RWPE1 (cell line): ENCODE results near the gene VPS26C.
A peak's percentile ranks its signal among the peaks of the same experiment; 100 is the strongest.

ENCODE experiments used
- CTCF ChIA-PET: fragments of 350-600 bp; sonication (Branson Sonifier 250); formaldehyde crosslinking; extraction: SDS; loops from one replicate; lab custom pipeline; 2021; lab: Yijun Ruan, JAX
- POLR2A ChIA-PET: fragments of 400-600 bp; formaldehyde crosslinking; extraction: SDS; loops from one replicate; lab custom pipeline; 2020; ENCODE audit warnings: antibody characterized with exemption; ENCODE audit not compliant: low non-redundant PET; lab: Yijun Ruan, JAX
- DNase-seq: peaks from one replicate; pipeline ENCODE4 v3.0.0; 2012; ENCODE audit warnings: low spot score
- H3K27ac ChIP-seq: fragments of 450-650 bp; 2 replicates; pipeline ENCODE4 v1.5.1; 2017
- TF ChIP-seq, protein P1 (sequence below): fragments of 450-650 bp; conservative IDR thresholded peaks from 2 replicates; pipeline ENCODE4 v1.5.1; 2017; ENCODE audit warnings: low read depth, mild to moderate bottlenecking

VPS26C gene

DNA sequence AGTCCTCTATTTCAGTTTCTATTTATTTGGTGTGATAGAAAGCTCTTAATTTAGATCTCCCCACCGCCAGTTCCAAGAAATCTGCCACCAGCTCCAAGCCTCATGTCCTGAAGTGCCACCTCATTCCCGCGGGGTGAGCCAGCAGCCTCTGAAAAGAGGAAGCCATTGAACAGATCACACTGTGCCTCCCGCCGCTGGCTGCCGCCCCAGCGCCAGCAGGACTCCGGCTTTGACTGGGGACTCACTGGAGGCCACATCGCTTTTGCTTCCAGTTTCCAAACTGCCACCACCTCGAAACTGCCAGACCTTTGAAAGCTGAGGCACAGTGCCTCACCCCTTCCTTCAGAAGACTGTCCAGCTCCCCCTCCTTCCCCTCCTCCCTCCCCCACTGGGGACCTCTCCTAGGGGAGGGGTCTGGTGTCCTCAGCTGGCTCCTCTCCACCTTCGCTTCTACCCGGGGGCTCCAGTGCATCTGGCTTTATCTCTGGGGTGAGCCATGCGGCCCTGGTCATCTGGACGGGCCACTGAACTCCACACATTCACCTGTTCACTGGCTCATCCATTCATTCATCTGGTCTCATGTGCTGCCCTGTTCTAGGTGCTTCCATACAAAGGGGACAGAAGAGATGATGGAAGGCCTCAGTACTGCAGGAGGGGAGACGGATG is 58.9 kb downstream of the VPS26C start:
- CTCF ChIA-PET: interaction anchor here (1.1 kb wide), 1 partner anchor 12 kb away, joined by 4 read pairs; no protein-coding TSS in a partner anchor
- DNase-seq: no peak

GRCh38 chr21:37207441-37208009 is 59.6 kb downstream of the VPS26C start:
- TF ChIP-seq, protein P1, sequence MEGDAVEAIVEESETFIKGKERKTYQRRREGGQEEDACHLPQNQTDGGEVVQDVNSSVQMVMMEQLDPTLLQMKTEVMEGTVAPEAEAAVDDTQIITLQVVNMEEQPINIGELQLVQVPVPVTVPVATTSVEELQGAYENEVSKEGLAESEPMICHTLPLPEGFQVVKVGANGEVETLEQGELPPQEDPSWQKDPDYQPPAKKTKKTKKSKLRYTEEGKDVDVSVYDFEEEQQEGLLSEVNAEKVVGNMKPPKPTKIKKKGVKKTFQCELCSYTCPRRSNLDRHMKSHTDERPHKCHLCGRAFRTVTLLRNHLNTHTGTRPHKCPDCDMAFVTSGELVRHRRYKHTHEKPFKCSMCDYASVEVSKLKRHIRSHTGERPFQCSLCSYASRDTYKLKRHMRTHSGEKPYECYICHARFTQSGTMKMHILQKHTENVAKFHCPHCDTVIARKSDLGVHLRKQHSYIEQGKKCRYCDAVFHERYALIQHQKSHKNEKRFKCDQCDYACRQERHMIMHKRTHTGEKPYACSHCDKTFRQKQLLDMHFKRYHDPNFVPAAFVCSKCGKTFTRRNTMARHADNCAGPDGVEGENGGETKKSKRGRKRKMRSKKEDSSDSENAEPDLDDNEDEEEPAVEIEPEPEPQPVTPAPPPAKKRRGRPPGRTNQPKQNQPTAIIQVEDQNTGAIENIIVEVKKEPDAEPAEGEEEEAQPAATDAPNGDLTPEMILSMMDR: no peak
- POLR2A ChIA-PET: no interaction called here
- CTCF ChIA-PET: no interaction called here
- peak overlapping the region; percentile 23 for H3K27ac ChIP-seq
- no peak for DNase-seq

More for the DNA sequence above, 58.9 kb downstream of the VPS26C start:
- TF ChIP-seq, protein P1: no peak
- H3K27ac ChIP-seq: no peak overlapping the region
- POLR2A ChIA-PET: no interaction called here

GRCh38 chr21:37206496-37206895 is 60.6 kb downstream of the VPS26C start:
- TF ChIP-seq, protein P1: no peak
- no peak for DNase-seq
- no peak overlapping the region for H3K27ac ChIP-seq
- POLR2A ChIA-PET: no interaction called here
- CTCF ChIA-PET: interaction anchor here (0.7 kb wide), 1 partner anchor 13 kb away, joined by 4 read pairs; no protein-coding TSS in a partner anchor

GRCh38 chr21:37204580-37204979 is 62.6 kb downstream of the VPS26C start:
- ChIA-PET CTCF (no interaction called here), POLR2A (no interaction called here)
- H3K27ac ChIP-seq: no peak overlapping the region
- no peak for DNase-seq
- TF ChIP-seq, protein P1: no peak

DNA sequence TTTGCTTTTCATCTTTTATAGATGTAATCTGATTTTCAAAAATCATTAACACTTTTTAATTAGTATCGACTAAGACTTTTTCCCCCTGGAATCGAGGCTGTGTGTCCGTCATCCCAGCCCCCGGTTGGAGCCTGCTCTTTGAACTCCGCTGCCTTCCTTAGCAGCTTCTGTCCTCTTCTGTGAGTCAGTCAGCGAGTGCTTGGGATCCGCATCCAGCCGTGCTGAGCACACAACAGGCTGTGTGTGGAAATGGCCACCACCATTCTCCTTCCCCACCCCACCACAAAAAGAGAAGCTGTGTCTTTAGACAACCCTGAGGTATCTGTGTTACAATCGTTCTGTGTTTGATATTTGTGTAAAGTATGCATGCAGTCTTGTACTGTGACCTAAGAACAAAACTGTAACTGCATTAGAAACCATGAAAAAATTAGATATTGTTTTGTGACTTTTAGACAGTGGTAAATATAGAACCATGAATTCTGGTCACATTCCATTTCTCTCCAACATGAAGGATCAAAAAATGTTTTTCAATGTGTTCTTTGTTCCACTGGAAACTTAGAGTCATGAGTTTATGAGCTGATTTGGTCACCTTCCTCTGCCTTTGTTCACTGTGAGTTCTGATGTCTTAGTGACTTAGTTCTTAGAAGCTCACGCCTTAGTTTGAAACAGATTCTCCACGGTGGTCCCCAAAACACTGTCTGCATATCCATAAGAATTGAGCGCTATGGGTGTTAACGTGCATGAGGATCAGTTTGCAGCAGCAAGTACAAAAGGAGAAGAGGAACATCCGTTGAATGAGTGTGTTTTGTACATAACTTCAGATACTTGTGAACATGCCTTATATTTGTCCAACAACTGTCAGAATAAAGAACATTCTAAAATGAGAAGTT is 64.7 kb downstream of the VPS26C start:
- DNase-seq: no peak
- H3K27ac ChIP-seq: no peak overlapping the region
- TF ChIP-seq, protein P1: no peak
- POLR2A ChIA-PET: no interaction called here
- CTCF ChIA-PET: interaction anchor here (0.5 kb wide), 1 partner anchor 12 kb away, joined by 3 read pairs; no protein-coding TSS in a partner anchor
